Fibroblast of the aortic adventitia (primary cell): ENCODE measurements around the gene RNF183. TPM values are rescaled to one million over a fixed set of nuclear protein-coding genes. Genes with fewer than 3 reads are reported as not detected.

Experiments used
- DNase-seq: peaks from one replicate; pipeline ENCODE4 v3.0.0-alpha.2; 2010; ENCODE audit warnings: low read depth
- H3K4me3 ChIP-seq: 2 replicates; pipeline ENCODE4 v1.5.1; 2011; ENCODE audit warnings: low read depth, mild to moderate bottlenecking, control low read depth, low read length, moderate library complexity
- CTCF ChIP-seq: IDR thresholded peaks from 2 replicates; pipeline ENCODE4 v1.5.1; 2011; ENCODE audit warnings: mild to moderate bottlenecking, low read length, control low read depth, inconsistent platforms; ENCODE audit not compliant: insufficient read depth
- total RNA-seq: library from RNA; depleted of rRNA; stranded (reverse); fragments of >200 nt; gene quantifications from 2 replicates; pipeline ENCODE4 v1.2.3, GENCODE V29; 2012; ENCODE audit warnings: low replicate concordance

Gene RNF183
- total RNA-seq, 1 donor, result not detected

GRCh38 chr9:113278840-113279239 lies 24.3 kb downstream of the RNF183 start:
- TF ChIP-seq CTCF, result no peak
- no peak overlapping the region for H3K4me3 ChIP-seq
- no peak for DNase-seq

DNA sequence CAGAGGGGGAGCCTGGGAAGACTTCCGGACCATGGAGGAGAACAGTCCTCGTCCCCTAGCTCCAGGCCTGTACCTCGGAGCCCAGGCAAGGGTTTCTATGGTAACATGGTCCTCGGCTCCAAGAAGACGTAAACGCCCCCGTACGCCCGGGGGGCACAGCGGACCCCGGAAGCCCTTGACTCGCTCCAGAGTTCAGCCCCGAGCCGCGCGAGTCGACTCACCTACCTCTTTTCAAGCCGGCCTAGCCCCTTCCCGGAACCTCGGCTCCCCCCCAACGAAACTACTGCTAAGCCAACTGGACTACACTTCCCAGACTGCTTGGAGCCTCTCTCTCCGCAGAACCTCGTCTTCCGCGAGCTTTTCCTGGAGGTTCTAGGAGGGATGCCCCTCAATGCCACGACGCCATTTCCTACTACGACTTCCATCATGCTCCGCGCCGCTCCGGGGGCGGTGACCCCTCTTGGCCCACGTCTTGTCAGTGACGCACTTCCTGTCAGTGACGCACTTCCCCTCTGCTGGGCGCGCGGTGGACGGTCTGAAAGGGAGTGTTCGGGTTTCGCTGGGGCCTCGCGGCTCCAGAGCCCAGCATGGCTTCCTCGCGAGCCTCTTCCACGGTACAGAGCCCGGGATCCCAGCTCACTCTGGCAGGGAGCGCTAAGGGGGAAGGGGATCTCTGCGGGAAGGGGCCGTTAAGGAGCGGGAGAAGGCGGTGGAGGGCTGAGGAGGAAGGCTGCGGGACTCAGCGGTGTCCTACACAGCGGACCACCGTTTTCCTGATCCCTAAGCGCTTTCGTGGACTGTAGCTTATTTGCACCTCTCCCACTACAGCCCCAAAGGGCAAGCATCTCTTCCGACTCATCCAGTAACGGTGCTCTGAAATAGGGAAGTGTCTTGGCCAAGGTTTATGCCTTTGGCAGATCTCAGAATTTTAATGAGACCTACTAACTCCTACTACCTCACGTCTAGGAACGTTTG lies 27.7 kb downstream of the RNF183 start, which contains the start of the genes CDC26 and PRPF4:
Gene CDC26 (minus strand): TSS at position 416 of the 975 bp plus-strand sequence. CDS start 3,065 bp downstream, outside the sequence.
Gene PRPF4 (plus strand): TSS at position 502 of the 975 bp plus-strand sequence. CDS start 86 bp downstream, at position 588.
- peak within 1 kb of the TSS; percentile 96 for H3K4me3 ChIP-seq
- no peak for TF ChIP-seq CTCF
- peak; percentile 99 for DNase-seq

GRCh38 chr9:113274474-113275156 lies 28.6 kb downstream of the RNF183 start:
- peak overlapping the region; percentile 96 for H3K4me3 ChIP-seq
- peak; percentile 68 for TF ChIP-seq CTCF
- DNase-seq, result peak; percentile 72

- H3K4me3 ChIP-seq, result no peak overlapping the region
- DNase-seq, result no peak
- TF ChIP-seq CTCF, result no peak
Measured at GRCh38 chr9:113269871-113270270, 33.3 kb downstream of the RNF183 start.

GRCh38 chr9:113269355-113269754 lies 33.8 kb downstream of the RNF183 start:
- H3K4me3 ChIP-seq, result no peak overlapping the region
- no peak for DNase-seq
- no peak for TF ChIP-seq CTCF

GRCh38 chr9:113267911-113268566 lies 35.1 kb downstream of the RNF183 start:
- H3K4me3 ChIP-seq, result no peak overlapping the region
- no peak for TF ChIP-seq CTCF
- DNase-seq, result no peak
